Heart left ventricle (tissue), 16 donors: Measurements from ENCODE around the gene SORCS2. TPM values are rescaled to one million over a fixed set of nuclear protein-coding genes. Genes with fewer than 3 reads are reported as not detected.

Source experiments
- ATAC-seq, 4 donors: fragments of 200-7000 bp; cut with Tn5 transposase; one replicate each; pipeline ENCODE4 v1.9.1; 2020 to 2022; ENCODE audit warnings: moderate library complexity in 4 of 4, mild to moderate bottlenecking in 3 of 4, moderate number of reproducible peaks in 1 of 4
- DNase-seq, 5 donors: peaks; one replicate each; pipeline ENCODE4 v3.0.0-alpha.2; 2020
- H3K27ac ChIP-seq, 12 donors: fragments of 200-600 bp; sonication (generic) in 4 of 12; one replicate each; pipeline versions ENCODE4 v1.5.0 to v1.8.0; 2016 to 2022; ENCODE audit warnings: mild to moderate bottlenecking in 2 of 12
- H3K27me3 ChIP-seq, 9 donors: fragments of 200-600 bp; sonication (generic) in 2 of 9; one replicate each; pipeline versions ENCODE4 v1.5.1 to v1.8.0; 2016 to 2022; ENCODE audit warnings: mild to moderate bottlenecking in 3 of 9
- H3K36me3 ChIP-seq, 9 donors: fragments of 200-600 bp; sonication (generic) in 2 of 9; one replicate each; pipeline versions ENCODE4 v1.5.0 to v1.8.0; 2018 to 2022; ENCODE audit warnings: mild to moderate bottlenecking in 2 of 9
- H3K4me1 ChIP-seq, 12 donors: fragments of 200-600 bp; sonication (generic) in 4 of 12; one replicate each; pipeline versions ENCODE4 v1.5.0 to v1.8.0; 2016 to 2022; ENCODE audit warnings: mild to moderate bottlenecking in 3 of 12
- H3K4me3 ChIP-seq, 12 donors: fragments of 200-600 bp; sonication (generic) in 4 of 12; one replicate each; pipeline versions ENCODE4 v1.5.0 to v1.8.0; 2017 to 2022; ENCODE audit warnings: mild to moderate bottlenecking in 9 of 12, moderate library complexity in 4 of 12
- H3K9me3 ChIP-seq, 12 donors: fragments of 200-600 bp; sonication (generic) in 4 of 12; one replicate each; pipeline versions ENCODE4 v1.5.0 to v1.8.0; 2016 to 2022; ENCODE audit warnings: mild to moderate bottlenecking in 1 of 12
- POLR2A ChIP-seq, 2 donors: fragments of 450-650 bp; IDR thresholded peaks; one replicate each; pipeline ENCODE4 v1.6.1; 2017; ENCODE audit warnings: antibody characterized with exemption in 2 of 2, mild to moderate bottlenecking in 2 of 2, moderate library complexity in 2 of 2
- WGBS, 4 donors: extraction: QIAGEN DNeasy Blood & Tissue Kit in 2 of 4; methylation state at CpG; one replicate each; pipeline versions ENCODE4 v1.1.5 to v1.1.7; 2013 to 2018; 5-methylcytosine and 5-hydroxymethylcytosine counted together
- intact Hi-C, 10 donors: fragments of 100-400 bp; cut with DNase I; formaldehyde crosslinking; loops; one replicate each; pipeline versions ENCODE4 v1.11.1 to v1.14.2; 2022
- polyA plus RNA-seq, 2 donors: library from polyadenylated mRNA; stranded (reverse); fragments of 200-250 nt; gene quantifications; one replicate each; pipeline ENCODE4 v1.2.3, GENCODE V29; 2013
- total RNA-seq, 9 donors: library from RNA; depleted of rRNA in 2 of 9; stranded (reverse); fragments of >200 nt in 2 of 9; fragmentation: NEBNext Ultra II Directional in 3 of 9; extraction: Animal tissue kit (Norgen Biotek cat#: 25700) in 3 of 9; gene quantifications; one replicate each; pipeline versions ENCODE4 v1.1.0 to v1.2.4, GENCODE V29; 2016 to 2023
- TF ChIP-seq, protein P1 (sequence below), 12 donors: fragments of 200-600 bp; sonication (generic) in 4 of 12; IDR thresholded peaks; one replicate each; pipeline versions ENCODE4 v1.5.0 to v1.8.0; 2018 to 2022; ENCODE audit warnings: antibody characterized with exemption in 12 of 12, mild to moderate bottlenecking in 5 of 12
- donor health status: ischemic (EF 13 %, LVEDD 7.1; RV severe dilation, severe dysfunction).
- donor health status: healthy with polysubstance abuse.
- donor health status: DM: no; HTN: yes; CAD: no.
- donor health status: DM: no; HTN: no; CAD: no.
- donor health status: ischemic (EF 25% LVEDD 6.9; RV normal size, moderate dysfunction).
- donor health status: ischemic (EF 25% LVEDD 5.7; RV mildly dilated, moderate dysfunction).
- donor health status: healthy.
- donor health status: DM: yes; HTN: yes; CAD: no.
- donor health status: ischemic (EF 35%, LVEDD 5.7; RV mildly dilated, moderate dysfunction).
- donor health status: nonischemic (EF 11% LVEDD 7.7; RV severe dilation, severe dysfunction).
- donor health status: DM: yes; HTN: yes; CAD: no.
- donor health status: PGD.
- donor health status: ischemic (EF 29% LVEDD 5.4; RV normal size, mild dysfunction).
- donor health status: nonischemic (EF 23%, LVEDD 6.1; RV moderate dilation, normal function).

Gene SORCS2
- total and polyA plus RNA-seq, 11 donors, result 0.28 to 5.5 (median 2.4) TPM

DNA sequence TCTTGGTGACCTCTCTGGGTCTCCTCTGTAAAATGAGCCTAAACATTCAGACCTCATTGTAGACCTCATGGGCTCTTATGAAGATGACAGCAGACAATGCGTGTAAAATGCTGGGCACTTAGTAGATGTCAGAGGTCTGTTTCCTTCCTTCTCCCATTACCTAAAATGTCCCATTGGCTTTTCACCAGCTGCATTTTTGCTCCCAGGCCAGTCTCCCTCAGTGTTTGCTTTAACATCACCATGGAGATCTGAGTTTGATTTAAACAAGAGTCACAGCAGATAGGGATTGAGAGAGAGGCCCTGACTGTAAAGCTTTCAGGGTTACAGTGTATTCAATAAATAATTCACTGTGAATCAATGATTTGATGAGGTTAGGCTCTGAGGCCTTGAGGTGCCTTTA, 218.1 kb downstream of the SORCS2 start:
- ATAC-seq (no peak), DNase-seq (no peak)
- Histone ChIP-seq H3K4me1 (no peaks in the 10 kb centered on the region), H3K27ac (no peak overlapping the region), H3K9me3 (peaks cover 0 to 33% (median 8%) of the 10 kb centered on the region in 12 donors), H3K4me3 (no peak overlapping the region), H3K36me3 (no peaks in the 10 kb centered on the region), H3K27me3 (no peaks in the 10 kb centered on the region)
- no peak for TF ChIP-seq POLR2A (IDR thresholded peaks at IDR 0.05)
- TF ChIP-seq, protein P1, sequence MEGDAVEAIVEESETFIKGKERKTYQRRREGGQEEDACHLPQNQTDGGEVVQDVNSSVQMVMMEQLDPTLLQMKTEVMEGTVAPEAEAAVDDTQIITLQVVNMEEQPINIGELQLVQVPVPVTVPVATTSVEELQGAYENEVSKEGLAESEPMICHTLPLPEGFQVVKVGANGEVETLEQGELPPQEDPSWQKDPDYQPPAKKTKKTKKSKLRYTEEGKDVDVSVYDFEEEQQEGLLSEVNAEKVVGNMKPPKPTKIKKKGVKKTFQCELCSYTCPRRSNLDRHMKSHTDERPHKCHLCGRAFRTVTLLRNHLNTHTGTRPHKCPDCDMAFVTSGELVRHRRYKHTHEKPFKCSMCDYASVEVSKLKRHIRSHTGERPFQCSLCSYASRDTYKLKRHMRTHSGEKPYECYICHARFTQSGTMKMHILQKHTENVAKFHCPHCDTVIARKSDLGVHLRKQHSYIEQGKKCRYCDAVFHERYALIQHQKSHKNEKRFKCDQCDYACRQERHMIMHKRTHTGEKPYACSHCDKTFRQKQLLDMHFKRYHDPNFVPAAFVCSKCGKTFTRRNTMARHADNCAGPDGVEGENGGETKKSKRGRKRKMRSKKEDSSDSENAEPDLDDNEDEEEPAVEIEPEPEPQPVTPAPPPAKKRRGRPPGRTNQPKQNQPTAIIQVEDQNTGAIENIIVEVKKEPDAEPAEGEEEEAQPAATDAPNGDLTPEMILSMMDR (IDR thresholded peaks at IDR 0.05), result no peak
- WGBS, 4 donors, result 55 to 76% (median 65%) methylated on average over 1 of the region's 1 CpG
- intact Hi-C loops, result no loop called here

DNA sequence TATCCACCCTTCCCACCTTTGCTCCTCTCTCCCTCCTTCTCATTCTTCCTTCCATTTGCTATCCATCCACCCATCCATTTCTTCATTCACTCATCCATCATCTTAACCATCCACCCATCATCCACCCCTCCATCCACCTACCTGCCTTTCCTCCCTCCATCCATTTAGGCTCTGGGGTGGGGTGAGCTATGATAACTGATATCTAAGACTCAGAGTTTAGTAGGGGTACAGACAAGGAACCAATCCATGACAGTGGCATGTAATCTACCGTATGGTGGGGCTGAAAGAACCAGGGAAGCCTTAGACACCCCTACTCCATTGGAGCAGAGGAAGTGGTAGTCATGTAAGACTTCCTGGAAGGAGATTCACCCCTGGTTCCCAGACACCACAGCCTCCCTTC, 219.2 kb downstream of the SORCS2 start:
- Histone ChIP-seq H3K4me3 (no peak overlapping the region), H3K27me3 (no peaks in the 10 kb centered on the region), H3K27ac (no peak overlapping the region), H3K36me3 (no peaks in the 10 kb centered on the region), H3K4me1 (no peaks in the 10 kb centered on the region), H3K9me3 (peaks cover 0 to 29% (median 8%) of the 10 kb centered on the region in 12 donors)
- DNase-seq, result no peak
- TF ChIP-seq POLR2A (IDR thresholded peaks at IDR 0.05), result no peak
- TF ChIP-seq, protein P1 (IDR thresholded peaks at IDR 0.05), result no peak
- ATAC-seq, result no peak
- intact Hi-C loops, result no loop called here
- WGBS, 4 donors, result 75 to 91% (median 83%) methylated on average over 1 of the region's 1 CpG

DNA sequence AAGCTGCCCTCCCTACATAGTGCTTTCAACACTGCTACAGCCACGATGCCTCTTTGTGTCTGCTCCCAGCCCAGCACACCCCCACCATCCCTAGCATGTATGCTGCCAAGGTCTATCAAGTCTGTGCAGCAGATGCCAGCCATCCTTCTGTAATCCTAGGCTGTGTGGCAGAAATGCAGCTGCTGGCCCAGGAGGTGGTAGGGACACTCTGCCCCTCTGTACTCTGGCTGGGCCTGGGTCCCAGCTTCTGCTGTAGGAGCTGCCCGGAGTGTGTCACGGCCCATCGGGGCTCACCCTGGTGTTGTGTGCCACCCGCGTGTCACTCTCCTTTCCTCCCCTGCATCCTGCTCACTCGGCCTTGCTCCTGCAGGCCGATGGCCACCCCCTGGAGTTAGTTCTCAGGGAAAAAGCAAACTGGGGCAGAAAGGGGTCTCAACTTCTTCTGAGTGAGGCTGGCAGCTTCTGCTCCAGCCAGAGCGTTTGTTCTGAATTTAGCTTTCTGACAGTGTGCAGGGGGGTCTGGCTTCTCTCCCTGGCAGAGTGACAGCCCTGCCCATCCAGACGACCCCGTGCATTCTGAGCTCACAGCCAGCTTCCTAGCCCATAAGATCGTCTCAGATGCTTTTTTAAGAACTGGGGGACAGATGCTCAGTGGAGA, 219.7 kb downstream of the SORCS2 start:
- Histone ChIP-seq H3K4me1 (no peaks in the 10 kb centered on the region), H3K4me3 (no peak overlapping the region), H3K27ac (no peak overlapping the region), H3K27me3 (no peaks in the 10 kb centered on the region), H3K9me3 (peaks cover 0 to 28% (median 8%) of the 10 kb centered on the region in 12 donors), H3K36me3 (no peaks in the 10 kb centered on the region)
- no peak for TF ChIP-seq POLR2A (IDR thresholded peaks at IDR 0.05)
- TF ChIP-seq, protein P1 (IDR thresholded peaks at IDR 0.05), result no peak
- DNase-seq (peak in 2 of 5 donors; percentile 24 to 42), ATAC-seq (peak in 3 of 4 donors; percentile 58 to 75 (median 66))
- intact Hi-C loops, result no loop called here
- 43 to 57% (median 46%) methylated on average over 6 to 12 of the region's 12 CpGs for WGBS, 4 donors

DNA sequence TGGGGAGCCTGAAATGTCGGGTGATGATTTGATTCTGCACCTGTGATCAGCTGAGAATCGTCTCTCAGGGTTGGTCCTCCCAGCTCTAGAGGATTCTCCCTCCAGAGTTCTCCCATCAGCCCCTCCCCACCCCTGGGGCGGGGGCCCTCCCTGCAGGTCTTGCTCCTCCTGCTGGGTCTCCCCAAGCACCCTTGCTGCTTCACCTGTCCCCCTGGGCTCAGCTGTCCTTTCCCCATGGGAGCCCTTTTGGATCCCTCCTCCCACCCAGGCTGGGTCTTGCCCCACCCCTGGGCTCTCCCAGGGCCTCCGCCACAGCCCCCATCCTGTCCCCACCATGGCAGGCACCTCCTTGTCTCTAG, 220.2 kb downstream of the SORCS2 start:
- intact Hi-C loops, result no loop called here
- H3K4me1 ChIP-seq, result no peaks in the 10 kb centered on the region
- H3K36me3 ChIP-seq, result no peaks in the 10 kb centered on the region
- H3K9me3 ChIP-seq, result peaks cover 0 to 23% (median 8%) of the 10 kb centered on the region in 12 donors
- H3K27me3 ChIP-seq, result no peaks in the 10 kb centered on the region
- H3K4me3 ChIP-seq, result no peak overlapping the region
- DNase-seq, result peak in 2 of 5 donors; percentile 10 to 23
- no peak for ATAC-seq
- TF ChIP-seq, protein P1 (IDR thresholded peaks at IDR 0.05), result no peak
- no peak for TF ChIP-seq POLR2A (IDR thresholded peaks at IDR 0.05)
- no peak overlapping the region for H3K27ac ChIP-seq
- 62 to 77% (median 70%) methylated on average over 4 of the region's 4 CpGs for WGBS, 4 donors
